HG03439 (cell line): ENCODE results near the gene LAMA2.
A peak's percentile ranks its signal among the peaks of the same experiment; 100 is the strongest.

Experiments
- ATAC-seq: cut with Tn5 transposase; IDR thresholded peaks from one replicate; pipeline ENCODE4 v1.9.1; 2021; ENCODE audit warnings: mild to moderate bottlenecking, moderate library complexity; ENCODE audit not compliant: unreplicated experiment

Gene LAMA2

GRCh38 chr6:129419324-129419723, 536.4 kb downstream of the LAMA2 start:
- ATAC-seq: no peak

DNA sequence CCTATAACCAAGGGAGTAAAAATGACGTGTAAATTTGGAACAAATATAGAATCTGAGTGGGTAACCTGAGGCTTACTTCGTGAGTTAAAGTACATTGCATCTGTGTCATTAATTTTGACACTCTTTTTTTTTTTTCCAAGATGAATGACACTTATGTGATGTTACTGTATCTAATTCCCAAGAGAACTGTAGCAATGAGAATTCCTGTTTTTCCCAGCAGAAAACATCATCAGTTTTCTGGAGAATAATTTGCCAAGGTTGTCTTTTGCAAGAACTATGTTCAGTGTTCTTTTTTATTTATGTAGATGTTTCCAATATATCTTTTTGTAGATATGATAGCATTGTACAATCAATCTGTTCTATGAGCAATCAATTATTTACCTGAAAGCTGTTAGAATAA, 543.4 kb downstream of the LAMA2 start:
- no peak for ATAC-seq

DNA sequence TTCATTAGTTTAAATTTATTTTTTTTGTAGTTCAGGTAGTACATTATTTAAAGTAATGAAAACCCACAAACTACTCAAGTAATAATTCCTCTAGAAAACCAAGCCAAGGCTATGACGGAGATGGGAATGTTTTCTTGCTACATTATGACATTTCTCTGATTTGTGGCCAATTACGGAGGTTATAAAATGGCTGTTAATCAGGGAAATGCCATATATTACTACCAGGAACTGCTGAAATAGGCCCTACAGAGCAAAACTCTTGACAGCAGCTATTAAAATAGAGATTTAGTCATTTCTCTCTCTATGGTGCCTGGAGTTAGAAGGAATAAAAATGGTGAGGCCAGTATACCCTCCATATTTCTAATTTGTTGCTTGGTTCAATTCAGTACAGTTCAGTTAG, 547.0 kb downstream of the LAMA2 start:
- ATAC-seq: no peak

DNA sequence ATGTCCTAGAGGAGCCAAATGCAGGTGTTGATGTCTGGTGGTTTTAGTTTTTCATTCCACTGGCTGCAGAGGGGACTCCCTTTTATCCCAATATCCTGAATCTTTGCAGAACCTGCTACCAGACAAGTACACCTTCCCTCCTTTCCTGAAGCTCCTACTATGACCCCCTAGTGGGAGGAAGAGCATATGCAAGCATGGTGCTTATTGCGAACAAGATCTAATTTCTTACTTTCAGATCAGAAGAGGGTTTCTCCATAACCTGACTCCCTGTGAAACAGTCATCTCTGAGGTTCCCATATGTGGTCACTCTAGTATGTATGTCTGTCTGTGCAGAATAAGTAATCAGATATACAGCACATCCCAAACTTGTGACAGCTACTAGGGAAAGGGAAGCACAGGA, 549.8 kb downstream of the LAMA2 start:
- ATAC-seq: no peak

DNA sequence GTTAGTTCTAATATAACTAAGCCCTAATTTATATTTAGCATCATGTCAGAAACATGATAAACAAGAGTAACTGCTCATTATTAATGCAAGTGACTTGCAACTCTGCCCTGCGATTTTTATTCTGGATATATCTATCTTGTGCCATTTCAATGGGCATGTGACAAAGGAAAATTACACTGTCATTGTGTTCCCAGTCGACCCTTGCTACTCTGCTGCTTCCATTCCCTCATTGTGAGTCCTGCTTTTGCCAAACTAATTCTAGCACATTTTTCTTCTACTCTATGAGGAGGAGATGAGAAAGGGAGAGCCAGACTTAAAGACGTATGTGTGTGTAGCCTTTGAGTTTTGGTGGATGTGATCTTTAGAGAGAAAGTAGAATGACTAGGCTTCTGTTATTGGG, 551.2 kb downstream of the LAMA2 start:
- ATAC-seq: no peak

- no peak for ATAC-seq
These were observed 557.8 kb downstream of the LAMA2 start for GRCh38 chr6:129440691-129441090.

DNA sequence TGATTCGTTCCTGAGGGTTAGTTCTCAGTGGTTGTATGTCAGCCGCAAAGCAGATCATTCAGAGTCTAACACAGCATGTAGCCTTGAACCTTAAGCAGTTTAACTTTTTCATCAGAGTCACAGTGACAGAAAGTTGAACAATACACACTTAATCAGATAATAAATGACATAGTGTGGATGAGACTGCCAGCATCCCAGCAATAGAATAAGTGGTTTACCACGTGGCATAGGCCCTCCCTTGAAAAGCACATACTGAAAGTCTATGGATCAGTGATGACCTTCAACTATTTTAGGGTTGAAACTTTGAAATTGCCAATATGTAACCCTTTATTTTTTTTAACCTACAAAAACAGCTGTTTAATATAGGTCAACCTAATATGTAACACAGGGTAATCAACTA, 561.7 kb downstream of the LAMA2 start:
- no peak for ATAC-seq

DNA sequence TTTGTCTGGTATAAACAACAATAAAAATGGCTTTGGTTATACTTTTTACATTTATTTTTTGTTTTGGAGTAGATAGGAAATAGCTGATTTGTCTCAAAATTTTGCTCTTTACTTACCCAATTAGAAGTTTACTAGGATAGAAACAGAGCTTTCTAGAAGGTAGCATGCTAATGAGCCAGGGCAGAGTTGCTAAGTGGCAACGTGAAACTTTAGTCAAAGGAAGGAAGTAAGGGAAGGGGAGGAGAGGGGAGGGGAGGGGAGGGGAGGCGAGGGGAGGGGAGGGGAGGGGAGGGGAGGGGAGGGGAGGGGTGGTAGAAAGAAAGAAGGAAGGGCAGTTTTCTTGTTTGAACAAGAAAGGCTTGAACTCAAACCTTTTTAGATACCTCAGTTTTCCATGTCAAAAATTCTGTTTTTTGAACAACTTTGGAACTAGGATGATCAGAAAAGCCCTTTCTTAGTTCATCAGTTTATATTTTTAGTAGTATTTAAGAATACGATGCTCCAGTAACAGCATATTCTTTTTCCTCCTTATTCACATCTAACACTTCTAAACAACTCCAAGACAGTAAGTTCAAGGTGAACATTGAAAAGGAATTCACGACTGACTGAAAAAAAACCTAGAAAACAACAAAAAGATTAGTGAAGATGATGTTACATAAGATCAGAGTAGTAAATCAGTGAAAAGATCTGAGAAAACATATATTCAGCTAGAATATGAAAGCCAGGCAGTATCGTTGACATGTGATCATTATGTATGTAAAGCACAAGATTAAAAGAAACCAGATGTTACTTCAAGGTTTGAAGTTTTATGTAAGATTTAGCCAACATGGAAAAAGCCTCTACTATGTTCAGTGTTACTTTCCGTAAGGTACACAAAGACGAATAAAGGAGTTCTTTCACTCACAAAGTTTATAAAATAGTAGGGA, 563.6 kb downstream of the LAMA2 start:
- no peak for ATAC-seq

GRCh38 chr6:129447198-129447565, 564.2 kb downstream of the LAMA2 start:
- no peak for ATAC-seq

- ATAC-seq: peak; percentile 100
These were observed 566.0 kb downstream of the LAMA2 start for GRCh38 chr6:129448965-129449364.

DNA sequence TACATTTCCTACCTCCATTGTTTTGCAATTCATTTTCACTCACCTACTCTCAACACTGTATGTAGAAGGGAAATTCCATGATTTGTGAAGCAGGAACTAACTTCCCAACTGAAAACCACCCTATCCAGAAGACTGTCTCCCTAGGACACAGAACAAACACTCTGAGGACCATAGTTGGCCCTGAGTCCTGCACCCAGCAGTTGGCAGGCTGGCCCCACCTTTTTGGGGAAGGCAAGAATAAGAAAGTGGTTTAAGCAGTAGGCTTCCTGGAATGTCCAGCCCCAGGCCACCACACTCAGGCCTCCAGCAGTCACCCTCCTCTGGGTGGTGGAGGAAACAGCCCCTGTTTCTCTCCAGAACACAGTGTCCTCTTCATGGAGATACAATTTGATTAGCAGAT, 568.2 kb downstream of the LAMA2 start:
- ATAC-seq: no peak

DNA sequence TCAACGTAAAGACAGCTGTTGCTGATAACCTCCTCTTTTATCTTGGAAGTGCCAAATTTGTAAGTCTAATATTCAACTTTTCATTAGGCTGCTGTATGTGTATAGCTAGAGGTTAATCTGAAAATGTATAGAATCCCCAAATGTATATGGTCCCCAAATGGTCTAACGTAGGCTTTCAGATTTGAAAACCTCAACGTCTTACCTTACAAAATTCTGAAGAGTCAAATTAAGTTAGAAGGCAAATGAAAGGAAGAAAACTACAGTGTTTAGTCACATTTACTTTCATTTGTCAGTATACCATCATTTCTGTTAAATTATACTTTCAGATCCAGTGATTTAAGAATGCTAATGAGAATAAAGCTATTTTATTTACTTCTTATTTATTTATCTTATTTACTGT, 570.1 kb downstream of the LAMA2 start:
- no peak for ATAC-seq

DNA sequence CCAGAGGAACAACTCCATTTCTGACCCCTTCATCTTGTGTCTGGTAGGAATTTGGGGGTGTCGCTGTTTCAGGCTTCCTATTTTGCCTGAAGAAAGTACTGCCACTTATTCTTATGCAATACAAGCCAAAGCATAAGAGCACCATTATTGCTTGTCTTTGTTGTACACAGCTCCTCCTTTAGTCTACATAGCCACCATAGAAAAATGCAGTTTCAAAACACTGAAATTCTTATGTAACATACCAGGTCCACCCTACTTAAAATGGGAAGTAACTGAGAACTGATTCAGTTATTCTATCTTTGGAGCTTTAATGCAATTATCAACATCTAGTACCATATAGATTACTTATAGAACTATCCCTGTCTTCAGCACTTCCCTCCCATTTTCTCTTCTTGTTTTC, 571.5 kb downstream of the LAMA2 start:
- ATAC-seq: no peak

DNA sequence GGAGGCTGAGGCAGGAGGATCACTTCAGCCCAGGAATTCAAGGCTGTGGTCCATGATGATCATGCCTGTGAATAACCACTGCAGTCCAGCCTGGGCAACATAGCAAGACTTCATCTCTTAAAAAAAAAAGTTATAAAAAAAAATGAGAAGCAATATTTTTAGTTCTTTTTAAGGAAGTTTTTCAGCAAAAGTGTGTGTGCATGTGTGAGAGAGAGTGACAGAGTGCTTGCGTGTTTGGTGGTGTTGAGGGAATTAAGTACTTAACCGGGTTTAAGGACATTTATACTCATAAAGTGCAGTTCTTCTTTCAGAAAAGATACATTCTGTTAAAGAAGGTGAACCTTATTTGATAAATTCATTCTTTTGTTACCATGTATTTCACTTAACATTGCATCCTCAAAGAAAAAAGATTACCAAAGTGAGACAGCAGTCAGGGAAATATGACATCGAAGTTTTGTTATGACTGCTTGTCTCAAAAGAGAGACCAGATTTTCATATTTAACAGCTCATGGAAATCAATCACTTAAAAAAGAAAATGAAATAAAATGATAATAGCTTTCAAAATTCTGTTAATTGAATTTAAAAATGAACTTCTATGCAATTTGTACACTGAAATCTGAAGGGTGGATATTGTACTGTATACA, 572.3 kb downstream of the LAMA2 start:
- no peak for ATAC-seq

DNA sequence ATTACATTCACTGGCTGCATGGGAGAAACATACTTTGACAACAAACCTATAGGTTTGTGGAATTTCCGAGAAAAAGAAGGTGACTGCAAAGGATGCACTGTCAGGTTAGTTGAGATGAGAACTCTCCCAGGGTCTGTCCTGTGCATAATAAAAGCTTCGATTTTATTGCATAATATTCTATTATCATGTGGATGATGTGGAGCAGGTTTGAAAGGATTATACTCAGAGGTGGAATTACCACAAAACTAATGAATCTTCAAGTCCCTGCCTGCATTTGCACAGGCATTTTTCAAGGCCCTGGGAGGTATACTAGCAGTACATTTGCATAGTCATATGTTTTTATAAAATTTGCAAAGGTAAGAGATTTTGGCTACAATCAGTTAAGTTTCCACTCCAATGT, 577.3 kb downstream of the LAMA2 start:
- no peak for ATAC-seq

DNA sequence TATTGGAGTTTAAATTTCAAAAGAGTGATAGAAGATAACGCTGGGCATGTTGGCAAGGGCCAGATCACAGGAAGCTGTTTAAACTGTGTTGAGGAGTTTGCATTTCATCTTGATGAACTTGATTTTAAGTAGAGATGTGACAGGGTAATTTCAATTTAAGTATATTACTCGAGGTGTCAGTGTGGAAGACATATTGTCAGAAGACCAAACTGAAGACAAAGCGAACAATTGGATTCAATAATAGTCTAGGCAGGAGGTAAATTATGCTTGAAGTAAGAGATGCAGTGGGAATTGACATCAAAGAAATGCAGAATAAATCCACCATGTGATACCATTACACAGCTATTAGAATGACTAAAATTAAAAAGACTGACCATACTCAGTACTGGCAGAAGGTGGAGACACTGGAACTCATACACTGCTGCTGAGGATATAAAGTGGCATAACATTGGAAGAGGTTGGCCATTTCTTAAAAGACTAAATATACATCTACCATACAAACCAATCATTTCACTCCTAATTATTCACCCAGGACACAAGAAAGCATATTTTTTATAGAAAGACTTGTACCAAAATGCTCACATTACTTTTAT, 586.2 kb downstream of the LAMA2 start:
- no peak for ATAC-seq

DNA sequence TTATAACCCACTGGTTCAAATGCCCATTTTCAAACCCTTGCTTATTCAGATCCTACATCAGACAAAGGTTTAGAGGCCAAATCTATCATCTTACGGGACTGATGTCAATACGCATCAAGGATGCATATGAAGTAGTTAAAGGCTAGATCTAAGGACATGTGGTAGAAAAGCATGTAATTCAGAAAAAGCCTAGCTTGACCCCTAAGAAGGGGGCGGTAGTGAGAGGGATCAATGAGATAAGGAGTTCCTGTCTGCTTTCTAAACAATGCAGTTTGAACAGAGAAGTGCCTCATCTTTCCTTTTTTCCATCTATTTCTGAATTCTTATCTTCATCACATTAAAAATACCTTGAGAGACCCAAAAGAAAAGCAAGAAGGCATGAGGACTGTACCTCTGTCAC, 589.3 kb downstream of the LAMA2 start:
- ATAC-seq: no peak

- ATAC-seq: no peak
These were observed 590.6 kb downstream of the LAMA2 start for GRCh38 chr6:129473546-129473945.

DNA sequence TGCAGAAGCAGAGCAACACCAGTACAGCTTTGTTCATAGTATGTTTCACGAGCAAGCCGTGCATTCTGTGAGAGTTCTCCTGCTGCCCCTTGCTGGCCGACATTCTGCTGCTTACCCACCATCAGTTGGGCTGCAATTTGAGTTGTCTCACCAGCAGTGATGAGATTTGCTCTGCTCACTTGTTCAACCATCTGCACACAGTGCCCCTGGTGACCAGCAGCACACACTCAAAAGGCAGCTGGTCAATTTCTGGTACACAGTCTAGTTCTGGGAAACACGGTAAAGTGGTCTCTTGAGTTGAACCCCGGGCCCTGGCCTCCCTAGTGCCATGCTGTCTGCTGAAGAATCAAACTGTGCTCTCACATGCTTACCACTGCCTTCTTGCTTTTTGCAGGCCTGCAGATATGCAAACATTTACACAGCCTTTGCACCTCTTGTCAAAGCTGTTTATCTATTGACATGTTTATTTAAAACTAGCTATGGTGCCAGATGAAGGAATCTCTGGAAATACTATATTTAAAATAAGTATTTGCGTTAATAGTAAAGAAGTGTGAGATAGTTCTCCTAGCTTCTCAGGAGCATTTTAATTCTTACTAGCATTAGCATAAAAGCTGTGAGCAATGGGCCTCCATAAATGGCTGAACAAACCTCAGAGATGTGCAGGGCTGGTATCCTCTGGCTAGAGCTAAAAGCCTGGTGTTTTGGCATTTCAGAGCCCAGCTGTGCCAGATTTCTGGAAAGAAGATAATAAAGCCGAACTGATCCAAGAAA, 592.7 kb downstream of the LAMA2 start:
- ATAC-seq: no peak

DNA sequence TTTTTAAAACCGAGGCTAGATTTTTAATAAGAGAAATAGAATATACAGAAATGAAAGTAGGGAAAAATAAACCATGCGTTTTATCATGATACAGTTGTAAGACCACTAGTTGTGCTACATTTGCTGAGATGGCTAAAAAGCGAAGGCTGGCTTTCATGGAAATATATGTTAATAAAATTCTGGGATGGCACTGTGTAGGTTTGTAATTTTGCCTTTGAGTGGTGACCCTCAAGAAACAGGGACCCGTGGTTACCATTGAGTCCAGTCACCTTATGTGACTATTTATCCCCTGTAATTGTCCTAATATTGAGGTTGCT, 593.3 kb downstream of the LAMA2 start:
- ATAC-seq: no peak

DNA sequence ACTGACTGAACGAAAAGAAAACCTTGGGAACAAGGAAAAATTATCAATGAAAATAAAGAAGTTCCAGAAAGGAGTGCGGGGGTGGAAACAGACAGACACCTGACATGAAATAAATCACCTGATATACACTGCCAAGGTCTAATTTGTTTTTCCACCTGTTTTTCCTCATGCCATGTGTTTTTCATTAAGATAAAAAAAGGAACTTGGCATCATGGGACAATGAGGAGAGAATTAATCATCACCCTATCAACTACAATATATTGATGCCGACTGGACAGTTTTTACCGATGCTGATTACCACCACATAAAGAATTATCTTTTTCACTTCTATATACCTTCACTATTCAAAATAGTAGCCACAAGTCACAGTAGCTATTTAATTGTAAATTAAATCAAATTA, 593.9 kb downstream of the LAMA2 start:
- ATAC-seq: no peak

DNA sequence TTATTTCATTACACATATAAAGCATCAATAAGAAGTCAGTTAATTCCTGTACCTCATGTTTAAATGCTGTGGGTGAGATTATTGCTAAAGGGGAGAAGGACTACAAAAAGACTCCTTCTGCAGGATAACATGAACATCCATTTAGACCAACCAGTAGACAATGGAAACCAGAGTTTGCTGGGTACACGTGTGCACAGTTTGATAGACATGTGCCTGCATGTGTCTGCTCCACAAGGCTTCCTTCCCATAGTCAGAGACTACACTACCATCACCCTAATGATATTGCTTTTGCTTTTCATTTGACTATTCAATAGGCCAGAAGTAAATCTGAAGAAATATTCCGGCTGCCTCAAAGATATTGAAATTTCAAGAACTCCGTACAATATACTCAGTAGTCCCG, 595.4 kb downstream of the LAMA2 start:
- no peak for ATAC-seq
